DMS 273 treated with DMSO at 0.1 percent for 48 hours (cell line): ENCODE results near the gene AREG.
"Not testable (repeated sequence)": the region's sequence is repeated elsewhere in the genome, so short reads cannot be mapped to it uniquely, and the experiment has no call there.

ENCODE experiments used
- DNase-seq: peaks from one replicate; lab custom pipeline; 2025; lab: John Stamatoyannopoulos, UW

AREG gene, protein sequence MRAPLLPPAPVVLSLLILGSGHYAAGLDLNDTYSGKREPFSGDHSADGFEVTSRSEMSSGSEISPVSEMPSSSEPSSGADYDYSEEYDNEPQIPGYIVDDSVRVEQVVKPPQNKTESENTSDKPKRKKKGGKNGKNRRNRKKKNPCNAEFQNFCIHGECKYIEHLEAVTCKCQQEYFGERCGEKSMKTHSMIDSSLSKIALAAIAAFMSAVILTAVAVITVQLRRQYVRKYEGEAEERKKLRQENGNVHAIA

GRCh38 chr4:74444891-74445642, at the start of gene AREG:
TSS of gene AREG (plus strand) at chr4:74445136. CDS start at chr4:74445346, 210 bp downstream.
- no peak for DNase-seq

DNA sequence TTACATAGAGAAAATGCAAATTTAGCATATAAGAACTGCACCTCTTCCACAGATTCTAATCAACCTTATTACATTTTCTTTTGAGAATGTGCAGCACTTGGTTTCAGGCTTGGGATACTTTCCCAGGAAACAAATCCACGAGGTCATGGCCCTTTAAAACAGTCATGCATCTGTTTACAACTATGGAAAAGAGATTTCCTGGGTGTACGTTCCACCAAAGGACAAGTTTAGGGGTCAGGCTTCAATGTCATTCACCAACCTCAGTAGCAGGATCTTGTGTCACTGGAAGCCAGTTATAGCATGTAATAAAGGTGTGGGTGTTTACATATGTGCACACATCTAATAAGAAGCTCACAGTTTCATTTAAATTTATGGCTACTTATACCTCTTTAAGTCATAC, 49.3 kb upstream of the AREG start:
- DNase-seq = no peak

GRCh38 chr4:74397748-74398426, 47.0 kb upstream of the AREG start:
- no peak for DNase-seq

- not testable (repeated sequence) for DNase-seq
Observed at GRCh38 chr4:74398894-74399589, 45.9 kb upstream of the AREG start.

DNA sequence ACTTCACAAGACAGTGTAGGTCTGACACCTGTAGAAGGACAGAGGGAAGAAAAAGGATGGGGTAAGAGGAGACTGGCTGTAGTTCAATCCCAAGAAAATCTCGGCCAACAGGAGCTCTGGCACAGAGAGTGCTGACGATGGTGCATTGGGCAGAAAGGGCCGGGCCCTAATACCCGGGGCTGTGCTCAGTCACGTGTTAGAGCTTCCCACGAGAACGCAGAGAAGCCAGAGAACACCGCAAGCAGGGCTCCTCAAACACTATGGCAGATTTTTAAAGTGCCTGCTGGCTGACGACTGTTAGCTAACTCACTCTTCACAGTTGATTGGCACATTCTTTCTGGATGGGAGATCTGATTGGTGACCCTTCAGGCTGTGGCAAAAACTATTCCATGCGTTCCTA, 44.5 kb upstream of the AREG start:
- DNase-seq = no peak

- no peak for DNase-seq
Observed at GRCh38 chr4:74402692-74403456, 42.1 kb upstream of the AREG start.

DNA sequence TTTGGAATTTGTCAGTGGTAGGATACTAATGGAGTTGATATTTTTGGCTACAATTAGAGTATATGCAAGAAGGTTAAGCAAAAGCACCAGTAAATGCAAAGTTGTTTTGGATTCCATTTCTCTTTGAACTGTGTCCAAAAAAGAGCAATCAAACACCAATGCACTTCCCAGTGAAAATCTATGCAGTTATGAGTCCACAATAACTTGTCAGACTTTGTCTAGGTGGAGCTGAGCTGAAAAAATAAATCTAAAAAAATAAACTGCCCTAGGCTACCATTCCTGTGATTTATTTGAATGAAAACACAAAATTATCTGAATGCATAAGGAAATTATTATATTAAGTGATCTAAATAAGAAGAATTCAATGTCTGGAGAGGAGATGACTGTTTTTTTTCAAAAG, 37.0 kb upstream of the AREG start:
- no peak for DNase-seq

GRCh38 chr4:74408639-74409038, 36.3 kb upstream of the AREG start:
- DNase-seq = no peak

GRCh38 chr4:74410272-74410671, 34.7 kb upstream of the AREG start:
- no peak for DNase-seq

- DNase-seq = no peak
Observed at GRCh38 chr4:74412225-74412624, 32.7 kb upstream of the AREG start.

GRCh38 chr4:74413265-74413664, 31.7 kb upstream of the AREG start:
- no peak for DNase-seq

DNA sequence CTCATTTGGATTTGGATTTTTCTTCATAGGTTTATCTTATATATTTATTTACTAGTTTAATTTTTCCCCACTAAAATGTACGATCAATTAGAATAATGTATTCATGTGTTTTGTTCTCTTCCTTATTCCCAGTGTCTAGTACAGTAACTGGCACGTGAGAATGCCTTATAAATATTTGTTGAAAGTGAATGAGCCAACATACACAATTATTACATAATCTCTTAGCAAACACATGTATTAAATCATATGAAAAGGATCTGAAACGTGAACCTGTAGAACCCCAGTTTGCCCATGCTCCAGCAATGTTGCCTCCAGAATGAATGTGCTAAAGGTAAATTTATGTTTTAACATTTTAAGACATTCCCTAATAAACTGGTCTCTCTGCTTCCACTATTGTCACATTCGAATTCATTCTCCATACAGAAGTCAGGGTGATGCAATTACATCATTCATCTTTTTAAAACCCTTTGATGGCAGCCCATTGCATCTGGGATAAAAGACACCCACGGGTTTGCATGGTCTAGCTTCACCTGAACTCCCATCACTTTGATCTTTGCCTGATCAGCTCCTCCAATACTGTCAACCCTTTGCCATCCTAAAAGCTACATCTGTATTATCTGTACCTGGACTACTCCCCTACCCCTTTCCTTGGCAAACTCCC, 30.7 kb upstream of the AREG start:
- DNase-seq = no peak

- DNase-seq = no peak
Observed at GRCh38 chr4:74415602-74416300, 29.2 kb upstream of the AREG start.

GRCh38 chr4:74418063-74418670, 26.8 kb upstream of the AREG start:
- no peak for DNase-seq

GRCh38 chr4:74420863-74421262, 24.1 kb upstream of the AREG start:
- DNase-seq = no peak

GRCh38 chr4:74423104-74423503, 21.8 kb upstream of the AREG start:
- no peak for DNase-seq

DNA sequence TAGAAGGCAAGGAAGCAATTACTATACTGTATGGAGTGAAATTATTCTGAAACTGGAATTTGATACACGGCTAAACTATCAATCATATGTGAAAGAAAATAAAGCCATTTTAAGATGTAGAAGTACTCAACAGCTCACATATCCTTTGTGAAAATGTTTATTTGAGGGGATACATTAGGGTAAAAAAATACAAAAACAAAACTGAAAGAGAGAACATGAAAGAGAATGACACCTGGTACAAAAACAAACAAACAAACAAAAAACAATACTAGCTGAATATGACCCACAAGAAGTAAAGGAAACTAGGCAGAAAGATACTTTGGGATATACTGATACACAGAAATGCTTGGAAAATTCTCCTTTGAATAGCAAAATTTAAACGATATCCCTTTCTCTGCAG, 20.8 kb upstream of the AREG start:
- no peak for DNase-seq

GRCh38 chr4:74426101-74426500, 18.8 kb upstream of the AREG start:
- DNase-seq = no peak

- no peak for DNase-seq
Observed at GRCh38 chr4:74428276-74428675, 16.7 kb upstream of the AREG start.
